Activated T-cell treated with anti-CD3 and anti-CD28 coated beads for 4 hours (primary cell): ENCODE measurements around the gene MAG.

Experiments
- DNase-seq: peaks from one replicate; pipeline ENCODE4 v3.0.0-alpha.2; 2020

Gene MAG

DNA sequence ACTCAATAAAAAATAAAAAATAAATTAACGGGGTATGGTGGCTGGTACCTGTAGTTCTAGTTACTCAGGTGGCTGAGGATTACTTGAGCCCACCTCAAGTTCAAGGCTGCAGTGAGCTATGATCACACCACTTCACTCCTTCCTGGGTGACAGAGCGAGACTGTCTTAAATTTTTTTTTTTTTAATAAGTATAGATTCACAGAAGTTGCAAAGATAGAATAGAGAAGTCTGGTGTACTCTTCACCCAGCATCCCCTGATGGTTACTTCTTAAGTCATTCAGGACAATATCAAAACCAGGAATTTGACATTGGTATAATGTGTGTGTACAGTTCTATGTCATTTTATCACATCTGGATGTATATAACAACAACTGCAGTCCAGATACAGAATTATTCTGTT, 29.3 kb downstream of the MAG start:
- DNase-seq, result no peak

DNA sequence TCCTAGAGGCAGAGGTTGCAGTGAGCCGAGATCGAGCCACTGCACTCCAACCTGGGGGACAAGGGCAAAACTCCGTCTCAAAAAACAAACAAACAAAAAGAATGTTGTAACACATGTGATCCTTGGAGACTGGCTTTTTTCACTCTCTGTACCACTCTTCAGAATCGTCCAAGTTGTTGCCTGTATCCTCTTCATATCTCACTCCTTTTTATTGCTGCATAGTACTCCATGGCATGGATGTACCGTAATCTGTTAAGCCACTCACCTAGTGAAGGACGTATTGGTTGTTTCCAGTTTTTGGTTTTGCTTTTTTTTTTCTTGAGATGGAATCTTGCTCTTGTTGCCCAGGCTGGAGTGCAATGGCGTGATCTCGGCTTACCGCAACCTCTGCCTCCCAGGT, 30.1 kb downstream of the MAG start:
- DNase-seq, result no peak

DNA sequence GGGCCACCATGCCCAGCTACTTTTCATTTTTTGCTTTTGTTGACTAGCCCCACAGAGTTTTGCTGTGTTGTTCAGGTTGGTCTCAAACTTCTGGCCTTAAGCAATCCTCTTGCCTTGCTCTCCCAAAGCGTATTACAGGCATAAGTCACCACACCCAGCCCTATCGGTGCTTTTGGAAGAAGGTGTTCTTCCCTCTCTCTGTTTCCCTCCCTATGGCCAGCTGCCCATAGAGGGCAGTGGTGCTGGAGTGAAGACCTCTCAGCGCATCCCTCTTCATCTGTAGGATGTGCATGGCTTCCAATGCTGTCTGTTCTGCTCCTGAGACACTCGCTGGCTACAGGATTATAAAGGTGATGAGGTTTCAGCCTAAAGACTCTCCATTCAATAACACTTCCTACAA, 35.7 kb downstream of the MAG start:
- DNase-seq, result no peak

DNA sequence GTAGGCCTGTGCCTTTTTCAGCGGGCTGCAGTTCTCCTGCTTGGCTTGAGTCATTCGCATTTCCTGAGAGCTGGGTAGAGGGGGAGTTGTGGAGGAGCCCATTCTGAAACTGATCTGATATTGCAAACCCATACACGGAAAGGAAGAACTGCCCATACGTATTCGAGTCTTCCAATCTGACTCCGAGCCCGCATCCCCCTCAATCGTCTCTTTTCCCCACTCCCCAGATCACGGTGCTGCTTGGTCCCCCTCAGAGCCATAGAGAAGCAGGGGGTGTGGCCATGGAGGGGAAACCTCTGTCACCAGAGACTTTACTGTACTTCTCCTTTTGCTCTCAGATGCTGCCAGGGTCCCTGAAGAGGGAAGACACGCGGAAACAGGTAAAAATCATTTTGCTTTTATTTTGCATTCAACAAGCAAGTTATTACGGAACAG, 36.9 kb downstream of the MAG start, which contains the start of gene CD22:
Gene CD22, plus strand, starts transcription at position 337 of the 435 bp plus-strand sequence. CDS start 2,854 bp downstream, outside the sequence.
- DNase-seq, result no peak

DNA sequence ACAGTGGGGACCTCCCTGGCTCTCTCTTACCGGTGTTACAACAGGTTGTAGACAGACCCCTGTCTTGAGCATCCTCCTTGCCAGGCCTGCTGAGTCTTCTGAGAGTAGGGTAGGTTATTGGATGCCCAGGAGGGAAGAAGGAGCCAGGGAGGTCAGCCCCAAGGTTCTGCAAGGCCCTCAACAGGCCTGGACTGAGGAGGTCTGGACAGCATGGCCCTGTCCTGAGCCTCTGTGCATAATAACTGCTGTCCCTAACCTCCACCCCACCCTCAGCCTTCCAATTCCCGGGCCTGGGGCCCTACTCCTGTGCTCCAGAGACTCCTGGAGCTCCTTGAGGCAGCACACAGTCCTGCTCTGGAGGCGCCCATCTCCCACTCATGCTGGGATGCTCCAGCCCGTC, 37.4 kb downstream of the MAG start:
- no peak for DNase-seq

DNA sequence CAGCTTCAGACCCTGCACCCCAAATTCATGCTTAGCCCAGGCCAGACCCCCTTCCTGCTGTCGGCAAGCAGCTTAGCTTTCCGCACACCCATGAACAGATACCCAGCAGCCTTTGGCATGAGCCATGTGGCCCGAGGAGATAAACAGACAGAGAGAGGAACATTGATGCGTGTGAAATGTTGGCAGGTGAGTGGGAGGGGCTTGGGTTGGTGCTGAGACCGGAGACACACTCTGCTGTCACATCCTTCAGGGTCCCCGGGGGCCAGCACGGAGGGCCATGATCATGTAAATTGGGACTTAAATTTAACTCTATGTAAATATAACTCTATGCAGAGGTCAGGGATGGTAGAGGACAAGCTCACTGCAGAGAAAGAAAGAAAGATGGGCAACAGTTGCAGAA, 38.5 kb downstream of the MAG start:
- DNase-seq, result no peak

DNA sequence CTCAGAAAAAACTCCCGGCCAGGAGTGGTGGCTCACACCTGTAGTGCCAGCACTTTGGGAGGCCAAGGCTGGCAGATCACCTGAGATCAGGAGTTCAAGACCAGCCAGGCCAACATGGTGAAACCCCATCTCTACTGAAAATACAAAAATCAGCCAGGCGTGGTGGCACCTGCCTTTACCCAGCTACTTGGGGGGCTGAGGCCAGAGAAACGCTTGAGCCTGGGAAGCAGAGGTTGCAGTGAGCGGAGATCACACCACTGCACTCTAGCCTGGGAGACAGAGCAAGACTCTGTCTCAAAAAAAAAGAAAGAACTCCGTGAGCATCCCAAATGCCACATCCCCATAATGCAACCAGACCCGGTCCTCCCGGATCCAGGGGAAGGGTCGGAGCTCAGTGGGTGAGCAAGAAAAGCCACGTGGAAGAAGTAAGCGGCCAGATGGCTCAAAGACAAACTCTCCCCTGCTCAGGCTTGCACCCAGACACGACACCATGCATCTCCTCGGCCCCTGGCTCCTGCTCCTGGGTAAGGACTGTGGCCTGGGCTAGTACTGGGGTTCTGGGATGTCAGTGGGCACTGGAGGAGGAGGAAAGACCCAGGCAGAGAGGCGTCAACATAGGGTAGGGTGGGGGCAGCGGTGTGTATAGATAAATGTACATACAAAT, 39.7 kb downstream of the MAG start:
- DNase-seq, result no peak

DNA sequence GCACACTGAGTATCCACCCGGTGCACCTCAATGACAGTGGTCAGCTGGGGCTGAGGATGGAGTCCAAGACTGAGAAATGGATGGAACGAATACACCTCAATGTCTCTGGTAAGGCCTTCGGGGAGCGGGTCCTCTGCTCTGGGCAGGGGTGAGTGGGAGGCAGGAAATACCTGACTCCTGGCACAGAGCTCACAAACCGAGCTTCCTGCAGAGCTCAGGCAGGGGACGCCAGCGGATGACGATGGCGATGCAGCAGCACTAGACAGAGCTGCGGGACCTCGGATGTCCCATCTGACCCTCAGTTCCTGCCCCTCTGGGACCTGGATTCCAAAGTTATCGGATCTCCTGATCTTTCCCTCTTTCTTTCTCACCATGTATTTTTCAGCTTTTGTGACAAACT, 40.9 kb downstream of the MAG start:
- no peak for DNase-seq

DNA sequence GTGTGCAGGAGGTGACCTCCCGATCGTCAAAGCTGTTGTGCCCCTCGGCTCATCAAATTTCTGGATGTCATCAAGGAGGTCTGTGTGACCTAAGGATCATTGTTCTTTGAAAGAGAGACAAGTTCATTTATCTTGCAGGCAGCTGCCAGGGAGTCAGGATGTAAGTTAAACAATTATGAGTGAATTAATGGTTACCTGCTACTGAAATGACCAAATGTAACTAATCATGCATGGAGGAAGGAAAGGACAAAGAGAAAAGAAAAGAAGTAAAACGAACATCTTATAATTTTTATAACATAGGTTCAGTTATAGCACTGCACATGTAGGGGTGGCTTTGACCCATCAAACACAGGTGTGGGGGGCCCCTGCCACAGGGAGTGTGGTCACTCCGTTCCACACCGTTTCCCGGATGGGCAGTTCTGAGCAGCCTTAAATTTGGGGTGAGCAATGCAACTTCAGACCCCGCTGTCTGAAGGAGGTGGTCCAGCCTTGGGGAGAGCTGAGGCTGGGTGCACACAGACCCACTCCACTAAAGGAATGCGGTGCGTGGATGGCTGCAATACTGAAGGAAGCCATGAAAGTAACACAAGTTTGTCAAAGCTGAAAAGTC, 42.3 kb downstream of the MAG start:
- DNase-seq, result no peak

DNA sequence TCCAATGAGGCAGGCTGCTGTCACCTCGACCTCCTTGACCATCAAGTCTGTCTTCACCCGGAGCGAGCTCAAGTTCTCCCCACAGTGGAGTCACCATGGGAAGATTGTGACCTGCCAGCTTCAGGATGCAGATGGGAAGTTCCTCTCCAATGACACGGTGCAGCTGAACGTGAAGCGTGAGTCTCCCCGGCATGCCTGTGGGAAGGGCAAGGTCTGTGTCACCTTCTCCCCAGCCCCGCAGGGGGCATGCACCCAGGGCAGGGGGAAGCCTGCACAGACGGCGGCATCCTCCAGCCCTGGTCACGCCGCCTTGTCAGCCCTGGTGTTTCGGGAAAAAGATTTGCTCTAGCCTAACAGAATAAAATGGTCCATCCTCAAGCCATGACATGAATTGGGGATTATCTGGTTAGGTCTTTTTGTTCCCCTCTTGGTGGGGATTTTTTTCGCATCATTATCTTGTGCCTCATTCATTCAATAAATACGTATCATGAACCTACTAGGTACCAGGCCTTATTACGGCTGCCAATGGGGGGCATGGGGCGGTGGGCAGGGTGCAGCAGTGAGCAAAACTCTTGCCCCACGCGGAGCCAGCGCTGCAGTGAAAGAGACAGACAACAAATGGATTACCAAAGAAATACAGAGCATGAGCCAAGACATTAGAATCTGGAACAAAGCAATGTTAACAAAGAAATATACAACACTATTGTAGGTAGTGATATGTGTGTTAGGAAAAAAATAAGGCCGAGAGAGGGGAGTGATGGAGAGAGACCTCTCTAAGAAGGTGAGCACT, 44.4 kb downstream of the MAG start:
- DNase-seq, result no peak

DNA sequence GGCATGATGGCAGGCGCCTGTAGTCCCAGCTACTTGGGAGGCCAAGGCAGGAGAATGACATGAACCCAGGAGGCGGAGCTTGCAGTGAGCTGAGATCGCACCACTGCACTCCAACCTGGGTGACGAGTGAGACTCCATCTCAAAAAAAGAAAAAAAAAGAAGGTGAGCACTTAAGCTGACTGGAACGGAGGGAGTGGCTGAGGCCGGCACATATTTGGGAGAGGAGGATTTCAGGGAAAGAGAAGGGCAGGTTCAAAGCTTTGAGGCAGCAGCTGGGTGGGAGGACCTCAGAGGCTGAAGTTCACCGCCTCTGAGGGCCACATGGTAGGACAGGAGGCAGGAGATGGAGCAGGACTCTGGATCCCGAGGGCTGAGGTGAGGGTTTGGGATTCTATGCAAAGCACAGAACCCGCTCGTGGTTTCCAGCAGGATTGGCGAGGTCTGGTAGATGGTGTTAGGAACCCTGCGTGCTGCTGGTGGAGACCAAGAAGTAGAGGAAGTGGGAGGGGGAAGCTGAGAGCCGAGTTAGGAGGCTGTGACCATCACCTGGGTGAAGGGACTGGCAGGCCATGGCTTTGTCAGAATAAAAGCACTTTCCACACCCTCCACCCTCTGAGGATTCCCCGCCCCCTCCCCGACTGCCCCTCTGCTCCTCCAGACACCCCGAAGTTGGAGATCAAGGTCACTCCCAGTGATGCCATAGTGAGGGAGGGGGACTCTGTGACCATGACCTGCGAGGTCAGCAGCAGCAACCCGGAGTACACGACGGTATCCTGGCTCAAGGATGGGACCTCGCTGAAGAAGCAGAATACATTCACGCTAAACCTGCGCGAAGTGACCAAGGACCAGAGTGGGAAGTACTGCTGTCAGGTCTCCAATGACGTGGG, 45.4 kb downstream of the MAG start:
- DNase-seq, result no peak

DNA sequence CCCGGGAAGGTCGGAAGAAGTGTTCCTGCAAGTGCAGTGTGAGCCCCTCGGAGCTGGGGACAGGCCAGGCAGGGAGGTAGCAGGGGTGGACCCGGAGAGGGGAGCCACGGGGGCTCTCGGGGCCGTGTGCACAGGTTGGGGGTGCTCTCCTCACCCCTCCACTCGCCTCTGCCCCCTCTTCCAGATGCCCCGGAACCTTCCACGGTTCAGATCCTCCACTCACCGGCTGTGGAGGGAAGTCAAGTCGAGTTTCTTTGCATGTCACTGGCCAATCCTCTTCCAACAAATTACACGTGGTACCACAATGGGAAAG, 46.0 kb downstream of the MAG start:
- no peak for DNase-seq

DNA sequence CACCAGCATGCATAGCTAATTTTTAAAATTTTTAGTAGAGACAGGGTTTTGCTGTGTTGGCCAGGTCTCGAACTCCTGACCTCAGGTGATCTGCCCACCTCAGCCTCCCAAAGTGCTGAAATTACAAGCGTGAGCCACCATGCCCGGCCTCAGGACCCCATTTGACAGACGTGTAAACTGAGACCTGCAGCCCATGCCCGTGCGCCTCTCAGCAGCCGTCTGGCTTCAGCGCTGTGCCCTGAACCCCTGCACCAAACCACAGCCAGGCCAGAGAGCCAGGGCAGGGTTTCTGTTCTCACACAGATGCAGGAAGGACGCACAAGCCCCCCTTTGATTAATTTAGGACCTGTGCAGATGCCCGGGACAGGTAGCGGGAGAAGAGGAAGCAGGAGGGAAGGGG, 48.5 kb downstream of the MAG start:
- no peak for DNase-seq

DNA sequence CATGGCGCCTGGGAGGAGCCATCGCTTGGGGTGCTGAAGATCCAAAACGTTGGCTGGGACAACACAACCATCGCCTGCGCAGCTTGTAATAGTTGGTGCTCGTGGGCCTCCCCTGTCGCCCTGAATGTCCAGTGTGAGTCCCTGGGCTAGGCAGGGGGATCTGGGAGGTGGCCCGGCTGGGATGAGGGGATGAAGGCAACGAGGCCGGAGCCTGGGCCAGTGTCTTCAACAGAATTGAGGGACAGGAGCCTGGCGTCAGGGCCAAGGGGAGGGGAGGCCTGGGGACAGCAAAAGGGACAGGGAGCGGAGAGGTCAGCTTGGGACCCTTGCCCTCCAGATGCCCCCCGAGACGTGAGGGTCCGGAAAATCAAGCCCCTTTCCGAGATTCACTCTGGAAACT, 49.0 kb downstream of the MAG start:
- DNase-seq, result no peak

DNA sequence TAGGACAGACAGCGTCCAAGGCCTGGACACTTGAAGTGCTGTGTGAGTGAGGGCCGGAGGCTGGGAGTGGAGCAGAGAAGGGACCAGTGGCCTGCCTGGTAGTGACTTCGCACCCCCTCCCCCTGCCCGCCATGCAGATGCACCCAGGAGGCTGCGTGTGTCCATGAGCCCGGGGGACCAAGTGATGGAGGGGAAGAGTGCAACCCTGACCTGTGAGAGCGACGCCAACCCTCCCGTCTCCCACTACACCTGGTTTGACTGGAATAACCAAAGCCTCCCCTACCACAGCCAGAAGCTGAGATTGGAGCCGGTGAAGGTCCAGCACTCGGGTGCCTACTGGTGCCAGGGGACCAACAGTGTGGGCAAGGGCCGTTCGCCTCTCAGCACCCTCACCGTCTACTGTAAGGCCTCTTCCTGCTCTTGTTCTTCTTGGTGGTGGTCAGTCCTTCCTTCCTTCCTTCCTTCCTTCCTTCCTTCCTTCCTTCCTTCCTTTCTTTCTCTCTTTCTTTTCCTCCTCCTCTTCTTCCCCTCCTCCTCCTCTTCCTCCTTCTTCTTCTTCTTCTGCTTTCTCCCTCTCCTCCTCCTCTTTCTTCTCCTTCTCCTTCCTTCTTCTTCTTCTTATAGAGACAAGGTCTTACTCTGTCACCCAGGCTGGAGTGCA, 49.7 kb downstream of the MAG start:
- DNase-seq, result no peak

DNA sequence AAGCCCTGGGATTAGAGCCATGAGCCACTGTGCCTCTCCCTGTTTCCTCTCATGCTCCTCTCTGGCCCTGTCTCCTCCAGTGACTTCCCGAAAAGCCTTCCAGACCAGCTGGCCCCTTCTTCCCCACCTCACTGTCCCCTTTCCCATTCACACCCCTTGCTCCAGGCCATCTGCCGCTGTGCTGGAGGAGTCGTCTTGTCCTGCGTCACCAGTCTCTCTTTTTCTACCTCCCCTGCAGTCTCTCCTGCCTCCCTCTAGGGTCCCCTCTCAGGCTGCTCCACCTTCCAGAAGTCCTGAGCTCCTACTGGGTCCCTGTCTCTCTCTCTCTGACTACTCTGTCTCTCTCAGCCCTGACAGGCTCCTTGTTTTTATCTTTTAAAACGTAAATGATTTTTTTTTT, 50.5 kb downstream of the MAG start:
- DNase-seq, result no peak

DNA sequence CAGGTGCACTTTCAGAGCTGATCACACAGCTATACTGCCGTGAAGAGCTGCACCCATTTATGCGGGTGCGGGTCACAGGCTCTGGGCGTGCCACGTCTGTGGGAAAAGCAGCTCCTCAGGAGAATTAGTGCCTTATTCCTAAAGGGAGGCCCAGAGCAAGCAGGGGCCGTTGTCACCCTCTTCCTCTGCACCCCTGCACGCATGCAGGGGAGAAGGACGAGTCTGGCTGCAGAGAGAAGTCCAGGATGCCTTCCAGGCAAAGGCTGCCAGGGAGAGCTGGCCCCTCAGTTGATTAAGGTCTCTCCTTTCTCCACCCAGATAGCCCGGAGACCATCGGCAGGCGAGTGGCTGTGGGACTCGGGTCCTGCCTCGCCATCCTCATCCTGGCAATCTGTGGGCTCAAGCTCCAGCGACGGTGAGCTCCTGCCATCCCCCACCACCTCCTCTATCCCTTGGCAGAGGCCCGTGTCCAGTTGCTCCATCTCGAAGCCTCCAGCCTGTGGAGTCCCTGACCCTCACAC, 52.6 kb downstream of the MAG start:
- no peak for DNase-seq

DNA sequence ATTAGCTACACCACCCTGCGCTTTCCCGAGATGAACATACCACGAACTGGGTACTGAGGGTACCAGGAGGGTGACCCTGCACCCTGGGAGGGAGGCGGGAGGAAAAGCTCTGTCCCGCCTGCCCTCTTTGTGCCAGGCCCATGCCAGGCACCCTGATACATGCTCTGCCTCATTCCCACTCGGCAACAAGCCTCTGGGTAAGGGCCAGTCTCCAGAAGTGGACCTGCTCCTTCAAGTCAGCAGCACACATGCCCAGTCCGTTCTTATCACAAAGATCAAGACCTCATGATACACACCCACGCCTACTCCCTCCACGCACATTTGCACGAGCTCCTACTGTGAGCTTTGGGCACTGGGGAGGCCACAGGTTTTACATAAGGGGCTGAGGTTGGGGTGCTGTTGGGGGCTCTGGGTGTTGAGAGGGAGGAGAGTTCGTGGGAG, 53.7 kb downstream of the MAG start:
- no peak for DNase-seq

DNA sequence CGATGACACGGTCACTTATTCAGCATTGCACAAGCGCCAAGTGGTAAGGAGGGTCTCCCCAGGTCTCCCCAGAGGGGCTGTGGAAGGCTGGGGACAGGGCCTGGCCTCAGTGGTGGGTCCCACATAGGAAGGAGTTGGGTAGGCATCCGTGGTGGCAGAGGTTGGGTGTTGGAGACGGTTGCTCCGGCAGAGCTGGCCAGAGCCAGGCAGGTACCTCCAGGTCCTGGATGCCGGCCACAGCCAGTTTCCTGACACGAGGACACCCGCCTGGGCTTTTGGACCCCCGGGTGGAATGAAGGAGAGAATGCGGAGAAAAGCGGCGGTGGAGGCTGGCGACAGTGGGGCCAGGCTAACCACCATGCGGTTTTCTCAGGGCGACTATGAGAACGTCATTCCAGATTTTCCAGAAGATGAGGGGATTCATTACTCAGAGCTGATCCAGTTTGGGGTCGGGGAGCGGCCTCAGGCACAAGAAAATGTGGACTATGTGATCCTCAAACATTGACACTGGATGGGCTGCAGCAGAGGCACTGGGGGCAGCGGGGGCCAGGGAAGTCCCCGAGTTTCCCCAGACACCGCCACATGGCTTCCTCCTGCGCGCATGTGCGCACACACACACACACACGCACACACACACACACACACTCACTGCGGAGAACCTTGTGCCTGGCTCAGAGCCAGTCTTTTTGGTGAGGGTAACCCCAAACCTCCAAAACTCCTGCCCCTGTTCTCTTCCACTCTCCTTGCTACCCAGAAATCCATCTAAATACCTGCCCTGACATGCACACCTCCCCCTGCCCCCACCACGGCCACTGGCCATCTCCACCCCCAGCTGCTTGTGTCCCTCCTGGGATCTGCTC, 54.5 kb downstream of the MAG start:
- peak; percentile 68 for DNase-seq

DNA sequence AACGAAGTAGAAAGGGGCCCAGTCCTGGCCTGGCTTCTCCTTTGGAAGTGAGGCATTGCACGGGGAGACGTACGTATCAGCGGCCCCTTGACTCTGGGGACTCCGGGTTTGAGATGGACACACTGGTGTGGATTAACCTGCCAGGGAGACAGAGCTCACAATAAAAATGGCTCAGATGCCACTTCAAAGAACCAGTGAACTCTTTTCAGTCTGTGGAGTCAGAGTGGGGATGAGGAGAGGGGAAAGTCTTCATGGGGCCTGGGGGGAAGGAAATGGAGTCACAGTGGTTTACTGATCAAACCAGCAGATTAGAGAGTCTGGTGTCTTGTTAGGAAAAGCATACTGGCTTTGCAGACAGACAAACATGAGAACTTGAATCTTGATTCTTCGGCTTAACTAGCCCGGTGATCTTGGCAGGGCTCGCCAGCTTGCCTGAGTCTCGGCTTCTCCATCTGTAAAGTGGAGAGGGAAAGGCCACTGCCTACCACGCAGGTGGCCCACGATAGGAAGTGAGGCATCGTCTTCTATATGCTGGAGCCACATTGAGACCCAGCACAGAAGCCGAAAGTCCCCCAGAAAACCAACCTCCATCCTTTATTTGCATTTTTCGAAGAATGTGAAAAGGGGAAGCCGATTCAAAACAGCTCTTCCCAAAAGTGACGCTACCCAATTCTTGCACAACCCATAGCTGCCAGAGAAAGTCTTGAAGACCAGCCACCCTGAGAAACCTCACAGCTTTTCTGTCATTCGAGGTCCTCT, 55.4 kb downstream of the MAG start, which contains the start of gene FFAR1:
Gene FFAR1, plus strand, starts transcription at position 732 of the 759 bp plus-strand sequence. CDS start 3,650 bp downstream, outside the sequence.
- no peak for DNase-seq

DNA sequence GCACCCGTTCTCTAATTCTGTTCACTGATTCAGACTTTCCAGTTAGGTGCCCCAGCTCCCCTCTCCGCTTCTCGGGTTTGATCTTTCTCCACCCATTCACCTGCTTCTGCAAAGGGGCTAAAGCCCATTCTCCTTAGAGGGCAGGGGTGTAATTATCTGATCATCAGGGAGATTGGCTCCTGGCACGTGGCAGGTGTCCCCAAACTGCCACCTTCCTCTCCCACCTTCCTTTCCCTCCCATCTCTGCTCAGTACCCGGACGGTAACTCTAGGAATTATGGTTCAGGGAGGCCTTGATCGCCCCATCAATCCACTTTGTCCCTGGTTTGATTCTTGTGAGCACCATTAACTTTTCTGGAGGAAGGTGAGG, 56.0 kb downstream of the MAG start:
- no peak for DNase-seq
